SU-DHL-6 (cell line): Measurements from ENCODE around the gene ZNHIT3.
"Not testable (repeated sequence)": the region's sequence is repeated elsewhere in the genome, so short reads cannot be mapped to it uniquely, and the experiment has no call there.

ENCODE experiments used
- H2AFZ ChIP-seq: fragments of 200-600 bp; sonication (generic); 2 replicates; pipeline ENCODE4 v1.6.1; 2014; ENCODE audit warnings: low read depth, mild to moderate bottlenecking, moderate library complexity, mixed read lengths, antibody characterized with exemption, low read length; ENCODE audit not compliant: severe bottlenecking
- H3F3A ChIP-seq: fragments of 200-600 bp; shearing (Covaris generic); 2 replicates; pipeline ENCODE4 v1.6.0; 2016; ENCODE audit warnings: antibody characterized with exemption, mild to moderate bottlenecking; ENCODE audit not compliant: insufficient read depth
- H3K27ac ChIP-seq: fragments of 200-600 bp; sonication (generic); 2 replicates; pipeline ENCODE4 v1.5.1; 2016; ENCODE audit warnings: low read depth, mild to moderate bottlenecking, low read length, moderate library complexity, mixed read lengths
- H3K27me3 ChIP-seq: fragments of 200-600 bp; sonication (generic), shearing (Covaris generic); 2 replicates; pipeline ENCODE4 v1.6.0; 2014; ENCODE audit warnings: mild to moderate bottlenecking, low read length
- H3K36me3 ChIP-seq: fragments of 200-600 bp; sonication (generic); 2 replicates; pipeline ENCODE4 v1.6.1; 2014; ENCODE audit warnings: mild to moderate bottlenecking, low read length, mixed read lengths
- H3K4me2 ChIP-seq: fragments of 300-600, 200-600 bp; shearing (Covaris generic), sonication (generic); 2 replicates; pipeline ENCODE4 v1.6.0; 2014; ENCODE audit warnings: low read length, low read depth, mild to moderate bottlenecking; ENCODE audit not compliant: poor library complexity, severe bottlenecking
- H3K4me3 ChIP-seq: fragments of 200-600 bp; sonication (generic); 2 replicates; pipeline ENCODE4 v1.5.1; 2014; ENCODE audit warnings: antibody characterized with exemption, low read length, mild to moderate bottlenecking, mixed read lengths; ENCODE audit not compliant: insufficient read depth, poor library complexity, severe bottlenecking
- H3K79me2 ChIP-seq: fragments of 200-600 bp; sonication (generic); 2 replicates; pipeline ENCODE4 v1.6.1; 2014; ENCODE audit warnings: mild to moderate bottlenecking, low read length, moderate library complexity; ENCODE audit not compliant: insufficient read depth
- H3K9ac ChIP-seq: fragments of 200-600 bp; sonication (generic); 2 replicates; pipeline ENCODE4 v1.7.0; 2014; ENCODE audit warnings: mild to moderate bottlenecking, low read length
- H3K9me2 ChIP-seq: fragments of 200-600 bp; sonication (generic); replicated peaks from 2 replicates; pipeline ENCODE4 v1.6.1; 2014; ENCODE audit warnings: low read length; ENCODE audit not compliant: insufficient read depth
- H3K9me3 ChIP-seq: fragments of 200-600 bp; sonication (generic); 2 replicates; pipeline ENCODE4 v1.6.1; 2014; ENCODE audit warnings: low read length, mixed read lengths; ENCODE audit not compliant: insufficient read depth
- H4K20me1 ChIP-seq: fragments of 200-600 bp; sonication (generic); 2 replicates; pipeline ENCODE4 v1.6.1; 2014; ENCODE audit warnings: low read depth, mild to moderate bottlenecking, antibody characterized with exemption, low read length, moderate library complexity, mixed read lengths
- CTCF ChIP-seq: fragments of 200-600 bp; sonication (generic); IDR thresholded peaks from one replicate; pipeline ENCODE4 v1.5.1; 2017; ENCODE audit warnings: antibody characterized with exemption, mild to moderate bottlenecking, low read length, moderate library complexity; ENCODE audit not compliant: insufficient read depth, poor library complexity, severe bottlenecking
- EZH2phosphoT487 ChIP-seq: fragments of 200-600 bp; sonication (generic), shearing (Covaris generic); conservative IDR thresholded peaks from 2 replicates; pipeline ENCODE4 v1.6.1; 2018; ENCODE audit warnings: mild to moderate bottlenecking, antibody characterized with exemption, low read length, moderate library complexity, mixed read lengths

The ZNHIT3 gene

GRCh38 chr17:36506249-36506826, 19.9 kb downstream of the ZNHIT3 start:
- Histone ChIP-seq H3K9me2 (no peaks in the 10 kb centered on the region), H3K79me2 (no peaks in the 10 kb centered on the region), H3K4me2 (no peak overlapping the region), H3K9ac (no peak overlapping the region), H4K20me1 (no peaks in the 10 kb centered on the region), H3K27me3 (no peaks in the 10 kb centered on the region), H3K9me3 (no peaks in the 10 kb centered on the region), H2AFZ (no peak overlapping the region), H3F3A (no peaks in the 10 kb centered on the region), H3K4me3 (no peak overlapping the region), H3K36me3 (no peaks in the 10 kb centered on the region), H3K27ac (no peak overlapping the region)
- TF ChIP-seq EZH2phosphoT487 = no peak
- TF ChIP-seq CTCF = no peak

- H3K9me2 ChIP-seq = no peaks in the 10 kb centered on the region
- H3K9me3 ChIP-seq = no peaks in the 10 kb centered on the region
- H3K9ac ChIP-seq = no peak overlapping the region
- H3F3A ChIP-seq = no peaks in the 10 kb centered on the region
- H3K4me3 ChIP-seq = no peak overlapping the region
- no peak overlapping the region for H2AFZ ChIP-seq
- no peaks in the 10 kb centered on the region for H4K20me1 ChIP-seq
- no peak overlapping the region for H3K27ac ChIP-seq
- TF ChIP-seq CTCF = no peak
- TF ChIP-seq EZH2phosphoT487 = no peak
- H3K27me3 ChIP-seq = no peaks in the 10 kb centered on the region
- no peaks in the 10 kb centered on the region for H3K79me2 ChIP-seq
- H3K36me3 ChIP-seq = no peaks in the 10 kb centered on the region
- no peak overlapping the region for H3K4me2 ChIP-seq
These were observed 20.4 kb downstream of the ZNHIT3 start for GRCh38 chr17:36506831-36507230.

GRCh38 chr17:36507266-36507665, 20.8 kb downstream of the ZNHIT3 start:
- no peaks in the 10 kb centered on the region for H3F3A ChIP-seq
- TF ChIP-seq CTCF (no peak), EZH2phosphoT487 (no peak)
- no peaks in the 10 kb centered on the region for H3K36me3 ChIP-seq
- no peaks in the 10 kb centered on the region for H3K79me2 ChIP-seq
- no peak overlapping the region for H2AFZ ChIP-seq
- no peak overlapping the region for H3K4me2 ChIP-seq
- no peaks in the 10 kb centered on the region for H3K9me2 ChIP-seq
- H3K9me3 ChIP-seq = no peaks in the 10 kb centered on the region
- no peak overlapping the region for H3K4me3 ChIP-seq
- H3K27ac ChIP-seq = no peak overlapping the region
- no peaks in the 10 kb centered on the region for H3K27me3 ChIP-seq
- H3K9ac ChIP-seq = no peak overlapping the region
- no peaks in the 10 kb centered on the region for H4K20me1 ChIP-seq

- H3K27me3 ChIP-seq, H3K9ac ChIP-seq, H3K4me2 ChIP-seq, H3K36me3 ChIP-seq, H3K4me3 ChIP-seq, H3K79me2 ChIP-seq, H3F3A ChIP-seq, H3K9me2 ChIP-seq, H4K20me1 ChIP-seq, H3K27ac ChIP-seq, H3K9me3 ChIP-seq, H2AFZ ChIP-seq: not testable (repeated sequence)
These were observed 22.0 kb downstream of the ZNHIT3 start for GRCh38 chr17:36508439-36508838.
